Measurements from ENCODE around the gene PCP2.

DNA sequence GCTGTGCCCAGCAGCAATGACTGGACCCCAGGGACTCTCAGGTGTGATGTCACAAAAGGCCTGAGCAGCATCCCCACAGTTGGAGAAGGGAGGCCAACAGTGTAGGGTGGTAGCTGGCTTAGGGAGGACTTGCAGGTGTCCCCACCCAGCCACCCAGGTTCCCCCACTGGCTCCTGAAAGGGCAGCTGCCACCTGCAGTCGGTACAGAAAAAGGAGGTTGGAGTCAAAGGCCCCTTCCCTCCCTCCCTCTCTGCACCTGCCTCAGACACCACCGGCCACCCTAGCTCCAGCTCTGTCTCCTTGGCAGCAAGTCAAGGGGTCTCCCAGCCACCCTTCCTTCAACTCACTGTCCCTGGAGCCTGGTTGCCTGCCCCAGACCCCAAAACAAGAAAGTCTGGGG is at the start of gene PCP2:
- no peak for TF ChIP-seq POLR2AphosphoS5 (IDR thresholded peaks at IDR 0.05)
- TF ChIP-seq, protein P1, sequence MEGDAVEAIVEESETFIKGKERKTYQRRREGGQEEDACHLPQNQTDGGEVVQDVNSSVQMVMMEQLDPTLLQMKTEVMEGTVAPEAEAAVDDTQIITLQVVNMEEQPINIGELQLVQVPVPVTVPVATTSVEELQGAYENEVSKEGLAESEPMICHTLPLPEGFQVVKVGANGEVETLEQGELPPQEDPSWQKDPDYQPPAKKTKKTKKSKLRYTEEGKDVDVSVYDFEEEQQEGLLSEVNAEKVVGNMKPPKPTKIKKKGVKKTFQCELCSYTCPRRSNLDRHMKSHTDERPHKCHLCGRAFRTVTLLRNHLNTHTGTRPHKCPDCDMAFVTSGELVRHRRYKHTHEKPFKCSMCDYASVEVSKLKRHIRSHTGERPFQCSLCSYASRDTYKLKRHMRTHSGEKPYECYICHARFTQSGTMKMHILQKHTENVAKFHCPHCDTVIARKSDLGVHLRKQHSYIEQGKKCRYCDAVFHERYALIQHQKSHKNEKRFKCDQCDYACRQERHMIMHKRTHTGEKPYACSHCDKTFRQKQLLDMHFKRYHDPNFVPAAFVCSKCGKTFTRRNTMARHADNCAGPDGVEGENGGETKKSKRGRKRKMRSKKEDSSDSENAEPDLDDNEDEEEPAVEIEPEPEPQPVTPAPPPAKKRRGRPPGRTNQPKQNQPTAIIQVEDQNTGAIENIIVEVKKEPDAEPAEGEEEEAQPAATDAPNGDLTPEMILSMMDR (IDR thresholded peaks at IDR 0.05) = no peak

Measured in transverse colon (tissue), 4 donors.